ENCODE results near the gene PZP.

Gene PZP

GRCh38 chr12:9111525-9111924 is 96.7 kb downstream of the PZP start:
- DNase-seq (ENCODE audit: low spot score): no peak
- Mint-ChIP-seq H3K4me1 (ENCODE audit: low read depth) (peaks cover 2% of the 10 kb centered on the region), H3K9me3 (no peaks in the 10 kb centered on the region), H3K36me3 (ENCODE audit: low read depth) (no peaks in the 10 kb centered on the region), H3K27ac (no peak overlapping the region), H3K27me3 (ENCODE audit: low read depth) (peaks cover 2% of the 10 kb centered on the region), H3K4me3 (no peak overlapping the region)

GRCh38 chr12:9109737-9110491 is 98.3 kb downstream of the PZP start:
- Mint-ChIP-seq H3K36me3 (ENCODE audit: low read depth) (no peaks in the 10 kb centered on the region), H3K27ac (no peak overlapping the region)

GRCh38 chr12:9109213-9109522 is 99.0 kb downstream of the PZP start:
- peaks cover 2% of the 10 kb centered on the region for H3K27me3 Mint-ChIP-seq (ENCODE audit: low read depth)
- no peak overlapping the region for H3K27ac Mint-ChIP-seq
- no peak for DNase-seq (ENCODE audit: low spot score)
- no peak overlapping the region for H3K4me3 Mint-ChIP-seq
- H3K36me3 Mint-ChIP-seq (ENCODE audit: low read depth): no peaks in the 10 kb centered on the region
- no peaks in the 10 kb centered on the region for H3K9me3 Mint-ChIP-seq
- H3K4me1 Mint-ChIP-seq (ENCODE audit: low read depth): no peaks in the 10 kb centered on the region

More at GRCh38 chr12:9109737-9110491, 98.3 kb downstream of the PZP start:
- peaks cover 2% of the 10 kb centered on the region for H3K27me3 Mint-ChIP-seq (ENCODE audit: low read depth)
- no peak for DNase-seq (ENCODE audit: low spot score)
- H3K4me3 Mint-ChIP-seq: no peak overlapping the region
- no peaks in the 10 kb centered on the region for H3K9me3 Mint-ChIP-seq
- no peaks in the 10 kb centered on the region for H3K4me1 Mint-ChIP-seq (ENCODE audit: low read depth)

- Mint-ChIP-seq H3K36me3 (ENCODE audit: low read depth) (no peaks in the 10 kb centered on the region), H3K4me1 (ENCODE audit: low read depth) (no peaks in the 10 kb centered on the region), H3K27me3 (ENCODE audit: low read depth) (peaks cover 2% of the 10 kb centered on the region), H3K9me3 (no peaks in the 10 kb centered on the region), H3K27ac (no peak overlapping the region), H3K4me3 (no peak overlapping the region)
- DNase-seq (ENCODE audit: low spot score): no peak
These were observed 99.5 kb downstream of the PZP start for GRCh38 chr12:9108504-9109212.

- DNase-seq (ENCODE audit: low spot score): no peak
- Mint-ChIP-seq H3K27ac (no peak overlapping the region), H3K4me1 (ENCODE audit: low read depth) (no peaks in the 10 kb centered on the region), H3K9me3 (no peaks in the 10 kb centered on the region), H3K36me3 (ENCODE audit: low read depth) (no peaks in the 10 kb centered on the region), H3K27me3 (ENCODE audit: low read depth) (peaks cover 2% of the 10 kb centered on the region), H3K4me3 (no peak overlapping the region)
These were observed 100.7 kb downstream of the PZP start for GRCh38 chr12:9107542-9107873.

DNA sequence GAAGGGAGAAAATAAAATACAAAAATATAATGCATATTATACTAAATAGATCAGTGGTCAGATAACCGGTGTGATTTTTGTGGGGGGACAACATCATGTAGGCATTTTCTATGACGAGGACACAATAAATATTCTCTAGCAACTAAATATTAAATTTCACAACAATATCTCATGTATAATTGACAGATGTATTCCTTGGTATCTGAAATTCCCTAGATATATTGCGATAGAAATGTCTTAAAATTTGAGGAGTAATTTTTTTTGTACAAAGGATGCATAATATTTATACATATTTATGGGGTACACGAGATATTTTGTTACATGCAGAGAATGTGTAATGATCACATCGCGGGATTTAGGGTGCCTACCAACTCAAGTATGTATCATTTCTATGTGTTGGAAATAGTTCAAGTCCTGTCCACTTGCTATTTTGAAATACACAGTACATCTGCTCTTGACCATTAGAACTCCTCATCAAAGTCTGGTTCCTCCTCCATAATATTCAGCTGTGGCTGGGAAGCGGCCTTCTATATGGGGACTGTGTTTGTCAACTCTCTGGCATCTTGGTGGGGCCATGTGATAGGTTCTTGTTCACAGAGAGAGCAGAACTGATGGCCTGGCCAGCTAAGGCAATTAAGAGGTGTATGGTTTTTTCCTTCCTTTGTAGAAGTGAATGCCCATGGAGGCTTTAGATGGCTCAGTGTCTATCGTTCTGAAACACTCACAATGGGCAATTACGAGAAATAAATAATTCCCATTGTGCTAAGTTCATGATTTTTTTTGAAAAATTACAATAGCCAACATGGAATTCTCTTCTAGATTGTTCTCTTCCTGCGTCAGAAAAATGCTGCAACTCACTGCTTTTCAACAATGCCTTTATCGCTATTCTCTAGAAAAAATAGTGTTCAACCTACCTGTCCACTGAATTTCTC is 101.3 kb downstream of the PZP start:
- Mint-ChIP-seq H3K36me3 (ENCODE audit: low read depth) (no peaks in the 10 kb centered on the region), H3K27ac (no peak overlapping the region), H3K27me3 (ENCODE audit: low read depth) (peaks cover 2% of the 10 kb centered on the region), H3K4me3 (no peak overlapping the region), H3K4me1 (ENCODE audit: low read depth) (no peaks in the 10 kb centered on the region), H3K9me3 (no peaks in the 10 kb centered on the region)
- no peak for DNase-seq (ENCODE audit: low spot score)

DNA sequence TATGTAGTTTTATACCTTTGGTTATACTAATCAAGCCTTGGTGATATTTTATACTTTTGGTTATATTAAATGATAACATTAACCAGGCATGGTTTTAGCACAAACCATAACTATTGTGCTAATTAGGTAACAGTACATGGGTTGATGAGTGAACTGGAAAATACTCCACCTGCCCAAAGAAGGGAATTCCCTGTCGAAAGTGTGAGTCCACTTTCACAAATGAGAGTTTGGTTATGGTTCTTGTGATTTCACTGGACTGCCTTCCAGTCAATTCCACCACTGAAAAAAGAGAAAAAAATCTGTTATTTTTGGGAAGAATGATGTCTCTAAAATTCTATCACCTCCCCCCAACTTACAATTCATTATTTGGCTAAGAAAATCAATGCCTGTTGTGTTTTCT is 102.1 kb downstream of the PZP start:
- H3K27ac Mint-ChIP-seq: no peak overlapping the region
- no peaks in the 10 kb centered on the region for H3K9me3 Mint-ChIP-seq
- H3K4me3 Mint-ChIP-seq: no peak overlapping the region
- H3K4me1 Mint-ChIP-seq (ENCODE audit: low read depth): no peaks in the 10 kb centered on the region
- H3K36me3 Mint-ChIP-seq (ENCODE audit: low read depth): no peaks in the 10 kb centered on the region
- peaks cover 2% of the 10 kb centered on the region for H3K27me3 Mint-ChIP-seq (ENCODE audit: low read depth)
- DNase-seq (ENCODE audit: low spot score): no peak

- Mint-ChIP-seq H3K36me3 (ENCODE audit: low read depth) (no peaks in the 10 kb centered on the region), H3K27me3 (ENCODE audit: low read depth) (peaks cover 2% of the 10 kb centered on the region), H3K9me3 (no peaks in the 10 kb centered on the region), H3K4me3 (no peak overlapping the region), H3K4me1 (ENCODE audit: low read depth) (no peaks in the 10 kb centered on the region), H3K27ac (no peak overlapping the region)
- no peak for DNase-seq (ENCODE audit: low spot score)
These were observed 103.3 kb downstream of the PZP start for GRCh38 chr12:9104767-9105423.

DNA sequence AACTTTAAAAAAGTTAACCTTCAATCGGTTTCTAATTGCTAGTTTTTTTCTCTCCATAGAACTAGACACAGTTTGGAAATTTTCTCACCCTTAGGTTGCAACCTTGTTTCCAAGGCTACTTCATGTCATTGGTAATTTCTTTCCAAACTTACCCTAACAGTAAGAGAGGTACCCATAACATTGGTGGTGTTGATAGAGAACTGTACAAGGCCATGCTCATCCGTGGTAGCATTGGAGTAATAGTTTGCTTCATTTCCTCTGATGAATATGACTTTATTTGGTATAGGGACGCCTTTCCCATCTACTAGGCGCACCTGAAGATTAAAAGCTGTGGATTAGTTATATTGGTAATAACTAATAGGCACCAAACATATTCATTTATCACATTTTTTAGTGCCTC is 104.1 kb downstream of the PZP start:
- H3K36me3 Mint-ChIP-seq (ENCODE audit: low read depth): no peaks in the 10 kb centered on the region
- H3K27ac Mint-ChIP-seq: no peak overlapping the region
- no peak overlapping the region for H3K4me3 Mint-ChIP-seq
- no peak for DNase-seq (ENCODE audit: low spot score)
- H3K27me3 Mint-ChIP-seq (ENCODE audit: low read depth): peaks cover 2% of the 10 kb centered on the region
- H3K4me1 Mint-ChIP-seq (ENCODE audit: low read depth): no peaks in the 10 kb centered on the region
- no peaks in the 10 kb centered on the region for H3K9me3 Mint-ChIP-seq

DNA sequence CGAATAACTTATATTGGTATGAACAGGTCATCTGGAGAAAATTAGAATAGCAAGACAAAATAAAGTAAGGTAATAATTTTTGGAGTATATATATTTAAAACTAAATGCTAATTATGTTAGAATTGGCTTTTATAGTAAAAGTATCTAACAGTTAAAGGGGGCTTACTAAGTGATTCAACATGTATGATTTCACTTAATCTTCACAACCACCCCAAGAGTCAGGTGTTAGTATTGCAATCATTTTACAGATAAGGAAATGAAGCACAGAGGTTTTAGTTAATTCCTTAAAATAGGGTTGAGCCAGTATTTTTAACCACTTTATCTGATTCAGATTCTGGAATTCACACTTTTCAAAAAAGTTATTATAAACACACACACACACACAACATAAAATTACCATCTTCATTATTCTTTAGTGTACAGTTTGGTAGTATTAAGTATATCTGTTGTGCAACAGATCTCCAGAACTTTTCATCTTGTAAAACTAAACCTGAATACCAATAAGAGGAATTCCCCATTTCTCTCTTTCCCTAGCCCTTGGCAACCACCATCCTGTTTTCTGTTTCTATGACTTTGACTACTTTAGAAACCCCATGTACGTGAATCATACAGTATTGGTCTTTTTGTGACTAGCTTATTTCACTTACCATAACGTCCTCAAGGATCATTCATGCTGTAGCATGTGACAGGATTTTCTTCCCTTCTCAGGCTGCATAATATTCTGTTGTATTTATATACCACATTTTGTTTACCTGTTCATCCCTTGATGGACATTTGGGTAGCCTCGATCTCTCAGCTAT is 104.9 kb downstream of the PZP start:
- Mint-ChIP-seq H3K36me3 (ENCODE audit: low read depth) (no peaks in the 10 kb centered on the region), H3K4me1 (ENCODE audit: low read depth) (no peaks in the 10 kb centered on the region), H3K27me3 (ENCODE audit: low read depth) (peaks cover 2% of the 10 kb centered on the region), H3K4me3 (no peak overlapping the region), H3K27ac (no peak overlapping the region), H3K9me3 (no peaks in the 10 kb centered on the region)
- DNase-seq (ENCODE audit: low spot score): no peak

DNA sequence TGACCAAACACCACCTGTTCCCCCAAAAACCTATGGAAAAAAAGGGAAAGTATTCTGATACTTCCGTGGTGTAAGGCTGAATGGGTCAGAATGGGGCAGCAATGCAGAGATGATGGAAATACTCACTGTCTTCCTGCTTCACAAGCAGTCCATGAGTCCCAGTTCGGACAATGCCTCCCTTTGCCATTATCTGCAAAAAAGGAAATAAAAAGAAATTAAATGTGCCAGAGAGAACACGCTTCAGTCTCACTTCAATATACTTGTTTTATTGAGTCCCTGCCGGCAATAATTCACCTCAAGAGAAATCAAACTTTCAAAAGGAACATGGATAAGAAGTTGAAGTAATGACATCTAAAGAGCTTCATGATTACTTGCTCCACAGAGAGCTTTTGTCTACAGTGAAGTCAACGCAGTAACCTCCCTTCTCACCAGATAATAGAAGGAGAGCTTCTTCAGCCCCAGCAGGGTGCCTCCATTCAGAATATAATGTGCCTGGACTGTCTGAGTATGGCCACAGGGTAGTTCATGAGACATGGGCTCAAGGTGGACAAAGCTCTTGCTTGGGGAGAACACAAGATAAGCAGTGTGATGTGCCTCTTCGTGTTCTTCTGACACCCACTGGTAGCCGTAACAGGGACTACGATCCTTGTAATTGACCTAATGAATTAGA is 107.0 kb downstream of the PZP start:
- no peak for DNase-seq (ENCODE audit: low spot score)
- Mint-ChIP-seq H3K27ac (no peak overlapping the region), H3K4me3 (no peak overlapping the region), H3K9me3 (no peaks in the 10 kb centered on the region), H3K4me1 (ENCODE audit: low read depth) (no peaks in the 10 kb centered on the region), H3K36me3 (ENCODE audit: low read depth) (no peaks in the 10 kb centered on the region), H3K27me3 (ENCODE audit: low read depth) (no peaks in the 10 kb centered on the region)

DNA sequence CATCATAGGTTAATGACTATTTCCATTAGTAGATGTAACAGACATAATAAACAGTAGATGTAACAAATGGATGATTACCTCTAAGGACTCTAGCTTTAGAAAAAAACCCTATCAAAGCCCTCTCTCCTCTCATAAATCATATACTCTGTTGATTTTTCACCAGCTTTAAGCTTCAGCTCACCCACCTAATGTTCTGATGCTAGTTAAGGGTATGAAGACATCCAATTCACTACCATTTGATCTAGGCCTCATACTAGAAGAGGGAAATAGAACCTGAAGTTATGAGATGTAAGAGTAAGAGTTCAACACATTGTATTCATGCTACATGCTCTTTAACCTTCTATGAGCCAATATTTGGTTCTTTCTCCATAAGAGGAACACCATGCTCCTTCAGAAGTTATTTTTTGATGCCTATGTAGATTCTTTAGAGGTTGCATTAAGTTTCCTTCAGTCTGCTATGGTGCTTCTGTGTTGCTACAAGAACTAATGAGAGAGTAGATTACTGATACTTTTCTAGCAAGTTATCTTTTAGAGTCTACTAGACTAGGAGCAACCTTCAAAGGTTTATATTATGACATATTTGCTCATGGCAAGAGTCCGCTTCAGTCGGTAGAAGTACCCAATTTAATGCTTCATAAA is 108.5 kb downstream of the PZP start:
- Mint-ChIP-seq H3K27me3 (ENCODE audit: low read depth) (no peaks in the 10 kb centered on the region), H3K4me3 (no peak overlapping the region), H3K9me3 (no peaks in the 10 kb centered on the region), H3K36me3 (ENCODE audit: low read depth) (no peaks in the 10 kb centered on the region), H3K27ac (no peak overlapping the region), H3K4me1 (ENCODE audit: low read depth) (no peaks in the 10 kb centered on the region)
- DNase-seq (ENCODE audit: low spot score): no peak

Measured in T-helper 2 cell treated with Interferon-gamma antibody and Interleukin-4, amounts not matched to agents 5 μg/mL and 100 μg/mL, for 36 hours (primary cell).